Right lung (tissue), 10 donors: Measurements from ENCODE around the gene RTL5. TPM values are rescaled to one million over a fixed set of nuclear protein-coding genes. Genes with fewer than 3 reads are reported as not detected.
"Not testable (repeated sequence)": the region's sequence is repeated elsewhere in the genome, so short reads cannot be mapped to it uniquely, and the experiment has no call there.

Experiments
- DNase-seq, 2 donors: peaks; one replicate each; pipeline ENCODE4 v3.0.0-alpha.2; 2013
- long read RNA-seq, 8 donors: transcript quantifications; one replicate each; lab custom pipeline, GENCODE V29; 2026
- polyA plus RNA-seq, 5 donors: library from polyadenylated mRNA; unstranded; fragments of 120-200 nt; gene quantifications; one replicate each; pipeline versions ENCODE4 v1.2.1 to v1.2.3, GENCODE V29; 2013; ENCODE audit warnings: inconsistent platforms in 1 of 5, low replicate concordance in 1 of 5; ENCODE audit not compliant: insufficient read length in 5 of 5, insufficient read depth in 1 of 5

Gene RTL5
- 10 to 100 TPM; 20.2 to 29.8 (median 21.2) TPM for polyA plus RNA-seq
- long read RNA-seq, donor 1, full-length matches to known transcripts: 21 of 21 reads
- long read RNA-seq, donor 1, partial matches to known transcripts: 0 of 21 reads
- long read RNA-seq, donor 1, other reads (novel, unspliced or antisense): 0 of 21 reads
- long read RNA-seq, donor 2, full-length matches to known transcripts: 7 of 12 reads
- long read RNA-seq, donor 2, partial matches to known transcripts: 5 of 12 reads
- long read RNA-seq, donor 2, other reads (novel, unspliced or antisense): 0 of 12 reads
- long read RNA-seq, donor 3, full-length matches to known transcripts: 14 of 14 reads
- long read RNA-seq, donor 3, partial matches to known transcripts: 0 of 14 reads
- long read RNA-seq, donor 3, other reads (novel, unspliced or antisense): 0 of 14 reads
- long read RNA-seq, donor 4, full-length matches to known transcripts: 15 of 15 reads
- long read RNA-seq, donor 4, partial matches to known transcripts: 0 of 15 reads
- long read RNA-seq, donor 4, other reads (novel, unspliced or antisense): 0 of 15 reads
- long read RNA-seq, donor 5, full-length matches to known transcripts: 21 of 21 reads
- long read RNA-seq, donor 5, partial matches to known transcripts: 0 of 21 reads
- long read RNA-seq, donor 5, other reads (novel, unspliced or antisense): 0 of 21 reads
- long read RNA-seq, donor 6, full-length matches to known transcripts: 18 of 18 reads
- long read RNA-seq, donor 6, partial matches to known transcripts: 0 of 18 reads
- long read RNA-seq, donor 6, other reads (novel, unspliced or antisense): 0 of 18 reads
- long read RNA-seq, donor 7, full-length matches to known transcripts: 10 of 10 reads
- long read RNA-seq, donor 7, partial matches to known transcripts: 0 of 10 reads
- long read RNA-seq, donor 7, other reads (novel, unspliced or antisense): 0 of 10 reads
- long read RNA-seq, donor 8, full-length matches to known transcripts: 7 of 7 reads
- long read RNA-seq, donor 8, partial matches to known transcripts: 0 of 7 reads
- long read RNA-seq, donor 8, other reads (novel, unspliced or antisense): 0 of 7 reads

GRCh38 chrX:72131317-72132294 is at the start of gene RTL5:
Gene RTL5, minus strand, starts transcription at chrX:72131915.
- DNase-seq: peak; percentile 88 to 89

DNA sequence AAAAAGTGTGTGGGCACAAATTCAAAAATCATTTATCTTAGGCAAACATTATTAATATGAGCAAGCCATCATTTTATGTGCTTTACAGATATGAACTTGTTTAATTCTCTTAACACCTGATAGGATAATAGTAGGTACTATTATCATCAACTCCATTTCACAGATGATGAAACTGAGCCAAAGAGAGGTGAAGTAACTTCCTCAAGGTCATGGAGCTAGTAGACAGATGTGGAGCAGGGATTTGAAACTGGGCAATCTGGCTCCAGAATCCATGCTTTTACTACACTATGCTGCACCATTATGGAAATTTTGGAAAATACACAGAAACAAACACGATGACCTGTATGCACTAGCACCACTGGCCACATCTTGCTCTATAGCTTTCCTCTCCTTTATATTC is 48.8 kb upstream of the RTL5 start:
- DNase-seq: no peak

- DNase-seq: no peak
Measured at GRCh38 chrX:72176981-72177380, 45.3 kb upstream of the RTL5 start.

GRCh38 chrX:72176289-72176688 is 44.6 kb upstream of the RTL5 start:
- not testable (repeated sequence) for DNase-seq

- DNase-seq: no peak
Measured at GRCh38 chrX:72169008-72169728, 37.5 kb upstream of the RTL5 start.

GRCh38 chrX:72165551-72165950 is 33.8 kb upstream of the RTL5 start:
- DNase-seq: no peak

DNA sequence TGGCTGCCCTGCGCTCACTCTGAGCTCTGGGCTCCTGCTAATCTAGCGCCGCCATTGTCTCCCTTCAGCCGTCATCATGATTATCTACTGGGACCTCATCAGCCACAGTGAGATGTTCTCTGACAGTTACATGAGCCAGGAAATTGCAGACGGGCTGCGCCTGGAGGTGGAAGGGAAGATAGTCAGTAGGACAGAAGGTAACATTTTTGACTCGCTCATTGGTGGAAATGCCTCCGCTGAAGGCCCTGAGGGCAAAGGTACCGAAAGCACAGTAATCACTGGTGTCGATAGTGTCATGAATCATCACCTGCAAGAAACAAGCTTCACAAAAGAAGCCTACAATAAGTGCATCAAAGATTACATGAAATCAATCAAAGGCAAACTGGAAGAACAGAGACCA is 28.1 kb upstream of the RTL5 start:
- DNase-seq: no peak

- no peak for DNase-seq
Measured at GRCh38 chrX:72158773-72159172, 27.1 kb upstream of the RTL5 start.

- DNase-seq: no peak
Measured at GRCh38 chrX:72146527-72146926, 14.8 kb upstream of the RTL5 start.

GRCh38 chrX:72145181-72145580 is 13.5 kb upstream of the RTL5 start:
- DNase-seq: no peak

DNA sequence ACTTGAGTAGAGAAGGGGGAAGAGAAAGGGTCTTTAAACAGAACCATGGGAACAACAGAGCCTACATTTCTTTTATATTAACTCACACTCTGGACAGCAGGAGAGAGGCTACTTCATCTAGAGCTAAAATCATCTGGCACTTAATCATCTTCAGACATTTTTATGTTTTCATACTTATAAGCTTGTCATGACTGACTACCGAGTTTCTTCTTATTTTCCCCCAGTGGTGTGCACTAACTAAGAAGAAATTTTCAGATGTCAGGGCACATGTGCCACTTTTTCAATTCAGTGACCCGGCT is 11.8 kb upstream of the RTL5 start:
- no peak for DNase-seq

GRCh38 chrX:72142794-72143608 is 11.3 kb upstream of the RTL5 start:
- DNase-seq: no peak

- no peak for DNase-seq
Measured at GRCh38 chrX:72142094-72142793, 10.5 kb upstream of the RTL5 start.

DNA sequence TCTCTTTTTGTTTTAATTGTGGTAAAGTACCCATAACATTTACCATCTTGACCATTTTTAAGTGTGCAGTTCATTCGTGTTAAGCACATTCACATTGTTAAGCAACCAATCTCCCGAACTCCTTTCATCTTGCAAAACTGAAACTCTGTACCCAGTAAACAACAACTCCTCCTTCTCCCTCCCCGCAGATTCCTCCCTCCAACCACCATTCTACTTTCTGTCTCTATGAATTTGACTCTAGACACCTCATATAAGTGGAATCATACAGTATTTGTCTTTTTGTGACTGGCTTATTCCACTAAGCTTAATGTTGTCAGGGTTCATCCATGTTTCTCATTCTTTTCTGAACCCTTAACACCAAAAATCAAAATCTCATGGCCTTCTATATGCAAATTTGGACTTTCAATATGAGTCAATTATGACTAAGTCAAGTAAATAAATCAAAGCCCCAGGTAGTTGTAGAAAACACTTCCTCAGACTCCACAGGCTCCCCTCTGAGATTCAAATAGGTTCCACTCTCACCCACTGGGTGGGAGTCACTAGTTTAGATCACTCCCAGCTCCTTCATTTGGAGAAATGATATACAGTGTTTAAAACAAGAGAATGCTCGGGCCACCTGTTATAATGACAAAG is 9.8 kb upstream of the RTL5 start:
- DNase-seq: no peak

GRCh38 chrX:72139538-72139937 is 7.8 kb upstream of the RTL5 start:
- DNase-seq: no peak

DNA sequence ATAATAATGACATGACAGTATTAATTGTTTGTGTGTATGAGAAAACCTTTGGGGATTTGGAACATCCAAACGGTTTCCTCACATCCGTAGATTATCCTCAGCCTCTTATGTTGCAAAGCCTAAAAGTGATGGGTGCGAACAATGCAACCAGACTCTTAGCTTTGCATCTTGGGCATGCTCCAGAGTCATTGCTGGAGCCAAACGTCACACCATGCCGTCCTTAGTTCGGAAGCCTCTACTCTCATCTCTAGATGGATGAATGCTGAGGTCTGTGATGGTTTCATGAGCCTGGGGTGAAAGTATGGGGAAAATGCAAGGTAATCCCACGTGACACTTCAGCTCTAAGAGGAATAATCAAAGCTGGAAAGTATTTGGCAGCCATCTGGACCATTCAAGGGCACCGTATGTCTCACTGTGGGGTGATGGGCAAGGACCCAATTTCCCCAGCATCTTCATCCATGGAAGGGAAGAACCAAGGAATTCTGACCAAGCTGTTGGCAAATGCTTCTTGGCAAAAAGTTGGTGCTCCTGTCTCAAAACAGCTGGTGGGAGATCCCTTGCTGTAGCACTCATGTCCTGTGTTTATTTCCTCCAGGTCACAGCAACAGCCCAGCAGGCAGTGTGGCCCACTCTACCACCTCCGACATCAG is 6.3 kb upstream of the RTL5 start:
- DNase-seq: no peak

DNA sequence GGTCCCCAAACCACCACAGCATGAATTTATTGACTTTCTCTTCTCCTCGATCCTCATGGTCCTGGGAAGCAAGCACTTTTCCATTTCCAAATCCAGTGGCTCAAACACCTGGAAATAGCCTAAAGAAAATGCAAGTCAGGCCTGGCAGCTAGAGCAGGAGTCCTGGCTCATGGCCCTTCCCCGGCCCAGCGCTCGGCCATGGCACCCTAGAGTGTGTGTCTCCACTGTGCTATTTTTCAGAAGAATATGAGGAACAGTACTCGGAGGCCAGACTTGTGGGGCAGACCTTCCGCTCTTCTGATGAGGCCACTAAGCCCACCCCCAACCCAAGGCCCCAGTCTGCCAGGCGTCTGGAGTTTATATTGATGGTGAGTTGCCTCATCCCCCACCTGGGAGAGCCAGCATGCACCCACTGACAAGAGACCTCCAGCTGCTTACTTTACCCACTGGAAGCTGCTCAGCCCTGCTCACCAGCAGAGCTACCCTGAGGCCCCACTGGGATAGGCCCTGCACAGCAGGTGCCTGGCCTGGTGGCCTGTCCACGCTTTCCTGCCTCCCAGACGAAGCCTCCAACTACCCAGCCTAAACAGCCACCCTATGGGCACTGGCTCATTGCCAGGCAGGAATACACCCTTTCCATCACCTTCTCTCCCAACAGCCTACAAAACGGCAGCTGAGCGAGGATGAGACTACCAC is 2.3 kb upstream of the RTL5 start:
- DNase-seq: no peak
